Choroid plexus epithelial cell (primary cell): ENCODE measurements around the gene NXT1.

ENCODE experiments used
- DNase-seq: peaks from one replicate; pipeline ENCODE4 v3.0.0-alpha.2; 2010; ENCODE audit warnings: low read depth
- H3K4me3 ChIP-seq: 2 replicates; pipeline ENCODE4 v1.5.1; 2011; ENCODE audit warnings: low read depth, mild to moderate bottlenecking, control low read depth, low read length, moderate library complexity
- TF ChIP-seq, protein P1 (sequence below): conservative IDR thresholded peaks from 2 replicates; pipeline ENCODE4 v1.5.1; 2011; ENCODE audit warnings: low read depth, mild to moderate bottlenecking, control low read depth, inconsistent platforms, low read length, moderate library complexity

The NXT1 gene

DNA sequence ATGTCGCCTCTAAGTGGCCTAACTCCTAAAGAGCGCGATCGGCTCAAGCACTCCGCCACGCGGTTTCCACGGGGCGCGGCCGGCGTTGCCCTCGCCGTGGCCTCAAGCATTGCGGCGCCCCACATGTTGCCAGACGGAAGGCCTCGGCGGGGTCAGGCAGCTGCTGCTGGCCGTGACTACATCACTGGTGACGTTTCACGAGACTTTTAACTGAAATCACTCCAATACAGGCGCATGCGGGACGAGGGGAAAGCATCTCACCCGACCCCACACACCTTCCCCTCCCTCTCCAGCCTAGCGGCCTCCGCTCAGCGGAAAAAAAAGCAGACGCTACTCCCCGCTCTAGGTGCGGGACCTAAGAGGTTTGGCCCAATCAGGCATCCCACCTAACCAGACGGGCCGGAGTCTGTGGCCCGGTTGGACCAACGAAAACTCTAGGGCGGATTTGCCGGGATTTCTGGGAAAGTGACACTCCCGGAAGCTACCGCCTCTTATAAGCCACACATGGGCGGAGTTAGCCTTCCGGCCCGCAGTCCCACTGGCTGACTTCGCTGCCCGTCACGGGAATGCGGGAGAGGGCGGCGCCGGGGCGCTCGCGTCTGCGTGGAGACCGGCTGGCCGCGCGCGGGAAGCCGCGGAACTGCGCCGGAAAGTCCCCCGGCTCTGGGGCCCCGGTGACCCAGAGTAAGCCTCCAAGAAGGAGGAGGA lies at the start of gene NXT1:
TSS of gene NXT1 (plus strand) at position 596 of the 708 bp plus-strand sequence. CDS start 3,251 bp downstream, outside the sequence.
- DNase-seq = peak; percentile 100
- peak within 1 kb of the TSS; percentile 90 for H3K4me3 ChIP-seq
- TF ChIP-seq, protein P1, sequence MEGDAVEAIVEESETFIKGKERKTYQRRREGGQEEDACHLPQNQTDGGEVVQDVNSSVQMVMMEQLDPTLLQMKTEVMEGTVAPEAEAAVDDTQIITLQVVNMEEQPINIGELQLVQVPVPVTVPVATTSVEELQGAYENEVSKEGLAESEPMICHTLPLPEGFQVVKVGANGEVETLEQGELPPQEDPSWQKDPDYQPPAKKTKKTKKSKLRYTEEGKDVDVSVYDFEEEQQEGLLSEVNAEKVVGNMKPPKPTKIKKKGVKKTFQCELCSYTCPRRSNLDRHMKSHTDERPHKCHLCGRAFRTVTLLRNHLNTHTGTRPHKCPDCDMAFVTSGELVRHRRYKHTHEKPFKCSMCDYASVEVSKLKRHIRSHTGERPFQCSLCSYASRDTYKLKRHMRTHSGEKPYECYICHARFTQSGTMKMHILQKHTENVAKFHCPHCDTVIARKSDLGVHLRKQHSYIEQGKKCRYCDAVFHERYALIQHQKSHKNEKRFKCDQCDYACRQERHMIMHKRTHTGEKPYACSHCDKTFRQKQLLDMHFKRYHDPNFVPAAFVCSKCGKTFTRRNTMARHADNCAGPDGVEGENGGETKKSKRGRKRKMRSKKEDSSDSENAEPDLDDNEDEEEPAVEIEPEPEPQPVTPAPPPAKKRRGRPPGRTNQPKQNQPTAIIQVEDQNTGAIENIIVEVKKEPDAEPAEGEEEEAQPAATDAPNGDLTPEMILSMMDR = no peak

DNA sequence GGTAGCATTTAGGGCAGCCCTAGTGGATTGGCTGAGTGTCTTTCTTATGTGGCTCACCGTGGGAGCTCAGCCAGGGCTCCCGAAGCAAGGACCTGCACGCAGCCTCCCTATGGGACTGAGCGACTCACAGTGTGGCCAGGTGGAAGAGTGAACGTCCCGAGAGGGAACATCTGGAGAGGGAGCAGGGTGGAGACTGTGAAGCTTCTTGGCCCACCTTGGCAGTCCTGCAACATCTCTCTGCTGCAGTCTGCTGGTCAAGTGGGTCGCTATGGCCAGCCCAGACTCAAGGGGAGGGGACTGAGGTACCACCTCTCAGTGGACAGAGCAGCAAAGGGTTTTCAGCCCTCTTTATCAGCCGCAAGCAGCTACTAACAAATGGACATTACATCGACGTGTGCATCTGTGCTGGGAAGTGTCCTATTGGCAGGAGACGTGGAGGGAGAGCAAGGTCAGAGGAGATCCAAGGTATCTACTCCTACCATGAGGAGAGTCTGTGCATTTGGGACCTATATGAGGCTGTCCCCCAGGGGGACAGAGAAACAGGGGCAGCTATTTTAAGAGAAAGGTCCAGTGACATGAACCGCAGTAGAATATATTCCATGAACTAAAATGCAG lies 49.0 kb upstream of the NXT1 start:
- H3K4me3 ChIP-seq = no peak overlapping the region
- TF ChIP-seq, protein P1 = no peak
- DNase-seq = no peak

DNA sequence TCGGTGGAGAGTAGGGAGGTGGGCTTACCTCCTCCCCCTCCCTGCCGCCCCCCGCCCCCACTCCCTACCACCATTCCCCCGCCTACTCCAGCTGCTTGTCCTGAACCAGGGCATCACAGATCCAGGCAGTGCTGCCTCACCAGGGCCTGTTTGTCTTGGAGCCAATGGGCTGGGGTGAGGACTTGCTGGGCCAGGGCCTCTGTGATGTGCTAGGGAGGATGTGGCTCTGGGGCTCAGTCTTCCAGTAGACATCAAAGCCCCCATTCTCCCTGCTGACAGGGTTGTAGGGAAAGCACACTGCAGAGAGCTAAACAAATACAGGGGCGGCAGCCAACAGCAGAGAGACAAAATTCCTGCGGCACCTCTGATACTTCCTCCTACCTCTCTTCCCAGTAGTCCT lies 48.2 kb upstream of the NXT1 start:
- TF ChIP-seq, protein P1 = no peak
- DNase-seq = no peak

DNA sequence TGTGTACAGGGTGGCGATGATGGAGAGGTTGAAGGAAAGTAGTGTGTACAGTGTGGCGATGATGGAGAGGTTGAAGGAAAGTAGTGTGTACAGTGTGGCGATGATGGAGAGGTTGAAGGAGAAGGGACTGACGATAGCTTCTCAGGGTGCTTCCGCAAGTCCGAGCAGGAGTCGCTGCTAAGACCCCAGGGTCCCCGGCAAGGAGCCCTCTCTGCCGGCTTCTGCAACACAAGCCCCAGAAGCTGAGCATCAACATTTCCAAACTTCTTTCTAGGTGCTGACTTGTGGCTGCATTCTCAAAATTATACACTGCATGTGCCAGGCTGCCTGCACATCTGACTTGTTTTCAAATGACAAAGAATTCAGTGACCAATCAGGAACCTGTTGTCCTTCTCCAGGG lies 47.8 kb upstream of the NXT1 start:
- TF ChIP-seq, protein P1 = no peak
- no peak for DNase-seq
- H3K4me3 ChIP-seq = no peak overlapping the region

More for the DNA sequence above, 48.2 kb upstream of the NXT1 start:
- no peak overlapping the region for H3K4me3 ChIP-seq

DNA sequence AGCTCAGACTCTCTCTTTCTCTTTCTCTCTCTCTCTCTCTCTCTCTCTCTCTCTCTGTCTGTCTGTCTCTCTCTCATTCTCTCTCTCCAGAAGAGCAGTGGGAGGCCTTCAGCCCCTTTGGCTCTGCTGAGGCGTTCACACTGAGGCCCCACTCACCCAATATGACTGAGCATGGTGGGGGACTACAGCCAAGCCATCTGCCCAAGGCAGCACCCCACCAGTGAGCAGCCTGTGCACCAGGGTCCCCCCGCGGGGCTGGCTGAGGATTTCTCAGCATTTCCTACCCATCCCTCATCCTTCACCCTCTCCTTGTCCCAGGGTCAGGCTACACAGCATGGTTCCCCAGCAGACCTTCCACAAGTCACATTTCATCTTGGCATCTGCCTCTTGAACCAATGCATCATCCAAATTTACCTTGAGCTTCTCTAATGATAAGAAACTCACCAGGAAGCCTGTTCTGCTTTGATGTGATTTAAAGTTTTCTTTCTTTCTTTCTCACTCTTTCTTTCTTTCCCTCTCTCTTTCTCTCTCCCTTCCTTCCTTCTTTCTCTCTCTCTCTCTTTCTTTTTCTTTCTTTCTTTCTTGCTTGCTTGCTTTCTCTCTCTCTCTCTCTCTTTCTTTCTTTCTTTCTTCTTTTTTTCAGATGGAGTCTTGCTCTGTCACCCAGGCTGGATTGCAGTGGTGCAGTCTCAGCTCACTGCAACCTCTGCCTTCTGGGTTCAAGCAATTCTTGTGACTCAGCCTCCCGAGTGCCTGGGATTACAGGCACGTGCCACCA lies 47.1 kb upstream of the NXT1 start:
- TF ChIP-seq, protein P1 = no peak
- DNase-seq = no peak
- no peak overlapping the region for H3K4me3 ChIP-seq

DNA sequence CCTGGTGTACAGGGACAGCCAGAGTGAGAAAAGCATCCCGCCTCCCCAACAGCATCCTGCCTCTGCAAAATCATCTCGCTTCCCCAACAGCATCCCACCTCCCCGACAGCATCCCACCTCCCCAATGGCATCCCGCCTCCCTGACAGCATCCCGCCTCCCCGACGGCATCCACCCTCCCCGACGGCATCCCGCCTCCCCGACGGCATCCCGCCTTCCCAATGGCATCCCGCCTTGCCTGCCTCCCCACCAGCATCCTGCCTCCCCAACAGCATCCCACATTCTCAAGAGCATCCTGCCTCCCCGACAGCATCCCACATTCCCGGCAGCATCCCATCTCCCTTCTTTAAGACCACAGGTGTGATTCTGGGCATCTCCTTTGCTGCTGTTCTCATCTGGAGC lies 46.0 kb upstream of the NXT1 start:
- DNase-seq = no peak

More for the DNA sequence above, 46.0 kb upstream of the NXT1 start:
- no peak overlapping the region for H3K4me3 ChIP-seq
- TF ChIP-seq, protein P1 = no peak
